H9 (cell line): ENCODE measurements around the gene ZDHHC16. TPM values are rescaled to one million over a fixed set of nuclear protein-coding genes. Genes with fewer than 3 reads are reported as not detected.

Experiments used
- DNase-seq: peaks from one replicate; pipeline ENCODE4 v3.0.0-alpha.2; 2017
- H2AFZ ChIP-seq: one replicate; pipeline ENCODE4 v1.6.1; 2013; ENCODE audit warnings: mild to moderate bottlenecking, low read length, control low read depth, moderate library complexity
- H2AK5ac ChIP-seq: 2 replicates; pipeline ENCODE4 v1.6.1; 2013; ENCODE audit warnings: low read length, control low read depth, mixed read lengths; ENCODE audit not compliant: insufficient read length
- H2BK120ac ChIP-seq: one replicate; pipeline ENCODE4 v1.6.1; 2013; ENCODE audit warnings: low read depth, mild to moderate bottlenecking, low read length, control low read depth, inconsistent platforms; ENCODE audit not compliant: poor library complexity, severe bottlenecking
- H2BK12ac ChIP-seq: 2 replicates; pipeline ENCODE4 v1.6.1; 2013; ENCODE audit warnings: low read length, control low read depth, mixed read lengths, low read depth; ENCODE audit not compliant: insufficient read length
- H2BK15ac ChIP-seq: 2 replicates; pipeline ENCODE4 v1.6.1; 2013; ENCODE audit warnings: low read depth, low read length, control low read depth
- H2BK20ac ChIP-seq: one replicate; pipeline ENCODE4 v1.6.1; 2013; ENCODE audit warnings: low read depth, mild to moderate bottlenecking, low read length, control low read depth, inconsistent platforms; ENCODE audit not compliant: poor library complexity, severe bottlenecking
- H2BK5ac ChIP-seq: 2 replicates; pipeline ENCODE4 v1.6.1; 2013; ENCODE audit warnings: low read length, control low read depth, mixed read lengths; ENCODE audit not compliant: insufficient read length
- H3K14ac ChIP-seq: 2 replicates; pipeline ENCODE4 v1.6.1; 2013; ENCODE audit warnings: low read length, control low read depth; ENCODE audit not compliant: insufficient read depth
- H3K18ac ChIP-seq: 2 replicates; pipeline ENCODE4 v1.6.1; 2013; ENCODE audit warnings: low read depth, mild to moderate bottlenecking, mixed read lengths, low read length, control low read depth; ENCODE audit not compliant: insufficient read length
- H3K23ac ChIP-seq: 2 replicates; pipeline ENCODE4 v1.6.1; 2013; ENCODE audit warnings: low read length, control low read depth, mixed read lengths, low read depth; ENCODE audit not compliant: insufficient read length
- H3K23me2 ChIP-seq: 2 replicates; pipeline ENCODE4 v1.6.1; 2013; ENCODE audit warnings: low read depth, mild to moderate bottlenecking, mixed read lengths, low read length, control low read depth; ENCODE audit not compliant: insufficient read length, poor library complexity, severe bottlenecking
- H3K27ac ChIP-seq: 2 replicates; pipeline ENCODE4 v1.5.1; 2013; ENCODE audit warnings: low read length, control low read depth, mixed read lengths, low read depth; ENCODE audit not compliant: insufficient read length
- H3K27me3 ChIP-seq: 2 replicates; pipeline ENCODE4 v1.6.1; 2013; ENCODE audit warnings: low read length, control low read depth, inconsistent platforms; ENCODE audit not compliant: insufficient read depth
- H3K4ac ChIP-seq: 2 replicates; pipeline ENCODE4 v1.6.1; 2013; ENCODE audit warnings: low read depth, mild to moderate bottlenecking, control low read depth, inconsistent platforms, low read length, moderate library complexity
- H3K4me1 ChIP-seq: 2 replicates; pipeline ENCODE4 v1.6.1; 2013; ENCODE audit warnings: low read length, control low read depth, inconsistent platforms; ENCODE audit not compliant: insufficient read depth
- H3K4me2 ChIP-seq: 2 replicates; pipeline ENCODE4 v1.6.1; 2013; ENCODE audit warnings: low read length, control low read depth, mixed read lengths; ENCODE audit not compliant: insufficient read length, insufficient read depth
- H3K56ac ChIP-seq: 2 replicates; pipeline ENCODE4 v1.6.1; 2013; ENCODE audit warnings: low read depth, mild to moderate bottlenecking, mixed read lengths, low read length, control low read depth; ENCODE audit not compliant: insufficient read length
- H3K79me1 ChIP-seq: 2 replicates; pipeline ENCODE4 v1.6.1; 2013; ENCODE audit warnings: low read depth, mild to moderate bottlenecking, moderate library complexity, low read length, control low read depth, inconsistent platforms; ENCODE audit not compliant: insufficient read depth, poor library complexity, severe bottlenecking
- H3K79me2 ChIP-seq: 2 replicates; pipeline ENCODE4 v1.6.1; 2013; ENCODE audit warnings: low read length, control low read depth, inconsistent platforms; ENCODE audit not compliant: insufficient read depth
- H3K9ac ChIP-seq: 2 replicates; pipeline ENCODE4 v1.6.1; 2013; ENCODE audit warnings: low read length, control low read depth, mixed read lengths; ENCODE audit not compliant: insufficient read length; ENCODE audit errors: extremely low read depth
- H3K9me3 ChIP-seq: one replicate; pipeline ENCODE4 v1.6.1; 2013; ENCODE audit warnings: low read depth, low read length, inconsistent platforms; ENCODE audit not compliant: control insufficient read depth
- H3T11ph ChIP-seq: one replicate; pipeline ENCODE4 v1.6.1; 2013; ENCODE audit warnings: mild to moderate bottlenecking, low read length, control low read depth, inconsistent platforms
- H4K20me1 ChIP-seq: one replicate; pipeline ENCODE4 v1.6.1; 2013; ENCODE audit not compliant: control insufficient read depth, insufficient read length, insufficient read depth
- H4K5ac ChIP-seq: 2 replicates; pipeline ENCODE4 v1.6.1; 2013; ENCODE audit warnings: low read depth, mild to moderate bottlenecking, mixed read lengths, low read length, control low read depth; ENCODE audit not compliant: insufficient read length
- H4K8ac ChIP-seq: replicated peaks from 2 replicates; pipeline ENCODE4 v1.6.1; 2013; ENCODE audit warnings: low read length, control low read depth, mixed read lengths, low read depth; ENCODE audit not compliant: insufficient read length
- H4K91ac ChIP-seq: 2 replicates; pipeline ENCODE4 v1.6.1; 2013; ENCODE audit warnings: low read depth, mild to moderate bottlenecking, moderate library complexity, mixed read lengths, low read length, control low read depth; ENCODE audit not compliant: insufficient read length
- H3K27ac Mint-ChIP-seq, 3 experiments: 2 replicates in 2 of 3; 3 replicates in 1 of 3; pipeline ENCODE4 v1.8.0; 2020 to 2021; ENCODE audit warnings: mixed read lengths in 3 of 3, mild to moderate bottlenecking in 1 of 3, moderate library complexity in 1 of 3
- H3K27me3 Mint-ChIP-seq: 2 replicates; pipeline ENCODE4 v1.8.0; 2021; ENCODE audit warnings: low read depth, mild to moderate bottlenecking, moderate library complexity, mixed read lengths
- H3K36me3 Mint-ChIP-seq, 3 experiments: 2 replicates in 2 of 3; 3 replicates in 1 of 3; pipeline ENCODE4 v1.8.0; 2020 to 2021; ENCODE audit warnings: low read depth in 3 of 3, mixed read lengths in 3 of 3; ENCODE audit not compliant: insufficient read depth in 1 of 3
- H3K4me1 Mint-ChIP-seq, 2 experiments: 2 replicates each; pipeline ENCODE4 v1.8.0; 2020; ENCODE audit warnings: mixed read lengths in 2 of 2
- H3K4me3 Mint-ChIP-seq, 2 experiments: 2 replicates in 1 of 2; 3 replicates in 1 of 2; pipeline ENCODE4 v1.8.0; 2020 to 2021; ENCODE audit warnings: mild to moderate bottlenecking in 2 of 2, mixed read lengths in 2 of 2, moderate library complexity in 1 of 2
- H3K9me3 Mint-ChIP-seq, 2 experiments: 2 replicates in 1 of 2; 3 replicates in 1 of 2; pipeline ENCODE4 v1.8.0; 2020; ENCODE audit warnings: mild to moderate bottlenecking in 2 of 2, mixed read lengths in 2 of 2, moderate library complexity in 1 of 2
- CTCF ChIP-seq: fragments of 200-600 bp; sonication (generic); conservative IDR thresholded peaks from 3 replicates; pipeline ENCODE4 v1.8.0; 2021; ENCODE audit warnings: antibody characterized with exemption, mild to moderate bottlenecking
- WGBS: extraction: QIAGEN DNeasy Blood & Tissue Kit; methylation state at CpG from one replicate; pipeline ENCODE4 v1.1.7; 2013; ENCODE audit warnings: missing lambda C conversion rate, low lambda C conversion rate, mixed read lengths; ENCODE audit not compliant: insufficient read length; ENCODE audit errors: extremely low coverage; 5-methylcytosine and 5-hydroxymethylcytosine counted together
- total RNA-seq: library from RNA; stranded (reverse); gene quantifications from 2 replicates; pipeline ENCODE4 v1.2.1, GENCODE V29; 2021

Gene ZDHHC16
- total RNA-seq, 1 experiment from 2014 or later = 45.4 TPM

GRCh38 chr10:97494863-97495506, 49.0 kb downstream of the ZDHHC16 start:
- H3K9me3 Mint-ChIP-seq = no peaks in the 10 kb centered on the region
- Histone ChIP-seq H2BK15ac (no peak overlapping the region), H2BK120ac (no peak overlapping the region), H3K23ac (no peak overlapping the region), H2AK5ac (no peak overlapping the region), H3K79me2 (peaks cover 33% of the 10 kb centered on the region; the same call in 1 of the 2 replicates), H3K23me2 (peaks cover 13% of the 10 kb centered on the region), H4K91ac (no peak overlapping the region), H2BK5ac (no peak overlapping the region), H3K4me2 (peak overlapping the region; percentile 44), H4K5ac (no peak overlapping the region), H3K9me3 (no peaks in the 10 kb centered on the region), H4K8ac (no peak overlapping the region), H3K9ac (peak overlapping the region; percentile 26), H3K4me1 (peaks cover 6% of the 10 kb centered on the region; the same call in 1 of the 2 replicates), H2BK12ac (no peak overlapping the region), H3K27ac (no peak overlapping the region), H3T11ph (no peak overlapping the region), H3K4ac (no peak overlapping the region), H3K79me1 (peaks cover 7% of the 10 kb centered on the region), H2AFZ (no peak overlapping the region), H4K20me1 (no peaks in the 10 kb centered on the region), H2BK20ac (no peak overlapping the region), H3K14ac (no peak overlapping the region; the same call in 1 of the 2 replicates), H3K18ac (no peak overlapping the region), H3K27me3 (peaks cover 1% of the 10 kb centered on the region; the same call in 1 of the 2 replicates), H3K56ac (no peak overlapping the region)
- peaks cover 41 to 47% of the 10 kb centered on the region in 2 experiments for H3K4me1 Mint-ChIP-seq
- peak; percentile 71 for DNase-seq
- peaks cover 5% of the 10 kb centered on the region for H3K27me3 Mint-ChIP-seq
- H3K4me3 Mint-ChIP-seq = peak overlapping the region; percentile 43 to 60
- no CpG with 5 or more reads among the region's 7 CpGs for WGBS
- no peak for TF ChIP-seq CTCF
- H3K27ac Mint-ChIP-seq = peak overlapping the region; percentile 76 to 89 (median 81)
- peaks cover 0 to 6% (median 4%) of the 10 kb centered on the region in 3 experiments; a peak in 5 of 7 replicates for H3K36me3 Mint-ChIP-seq
